ENCODE results near the gene MMP15.
"Not testable (repeated sequence)": the region's sequence is repeated elsewhere in the genome, so short reads cannot be mapped to it uniquely, and the experiment has no call there.

MMP15 gene

DNA sequence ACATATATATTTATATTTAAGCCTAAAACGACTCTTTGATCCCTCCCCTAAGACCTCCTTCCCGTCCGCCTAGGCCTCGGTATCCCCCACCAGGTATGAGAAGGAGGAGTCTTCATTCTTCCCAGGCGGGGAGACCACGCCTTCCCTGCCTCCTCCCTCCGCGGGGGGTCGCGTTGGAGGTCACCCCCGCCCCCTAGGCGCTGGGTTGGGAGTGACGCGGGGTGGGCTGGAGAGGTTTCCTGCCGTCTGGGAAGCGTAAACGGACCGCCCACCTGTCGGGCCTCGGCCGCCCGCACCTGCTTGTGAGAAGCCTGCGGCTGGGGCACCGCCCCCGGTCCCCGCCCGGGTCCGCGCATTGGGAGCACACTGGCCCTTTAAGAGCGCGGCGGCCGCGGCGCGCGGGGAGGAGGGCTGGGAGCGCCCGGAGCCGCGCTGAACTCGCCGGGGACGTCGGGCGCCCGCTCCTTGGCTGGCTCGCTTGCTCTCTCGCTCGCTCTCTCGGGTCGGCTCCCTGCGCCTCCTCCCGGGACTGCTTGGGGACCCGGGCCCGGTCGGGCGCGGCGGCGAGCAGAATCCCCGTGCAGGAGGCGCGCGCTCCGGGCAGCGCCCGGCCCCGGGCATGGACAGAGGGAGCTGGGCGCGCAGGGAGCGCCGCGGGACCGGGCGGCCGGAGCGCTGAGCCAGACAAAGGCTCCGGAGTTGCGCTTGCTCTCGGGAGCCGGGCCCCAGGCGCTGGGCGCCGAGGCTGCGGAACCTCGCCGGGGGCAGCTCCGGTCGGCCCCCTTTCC lies at the start of gene MMP15:
Gene MMP15, plus strand, starts transcription at position 404 of the 788 bp plus-strand sequence. CDS start 597 bp downstream, outside the sequence.
- peak; percentile 67 to 76 for DNase-seq

- no peak for DNase-seq
Measured at GRCh38 chr16:57976331-57976796, 49.2 kb upstream of the MMP15 start.

DNA sequence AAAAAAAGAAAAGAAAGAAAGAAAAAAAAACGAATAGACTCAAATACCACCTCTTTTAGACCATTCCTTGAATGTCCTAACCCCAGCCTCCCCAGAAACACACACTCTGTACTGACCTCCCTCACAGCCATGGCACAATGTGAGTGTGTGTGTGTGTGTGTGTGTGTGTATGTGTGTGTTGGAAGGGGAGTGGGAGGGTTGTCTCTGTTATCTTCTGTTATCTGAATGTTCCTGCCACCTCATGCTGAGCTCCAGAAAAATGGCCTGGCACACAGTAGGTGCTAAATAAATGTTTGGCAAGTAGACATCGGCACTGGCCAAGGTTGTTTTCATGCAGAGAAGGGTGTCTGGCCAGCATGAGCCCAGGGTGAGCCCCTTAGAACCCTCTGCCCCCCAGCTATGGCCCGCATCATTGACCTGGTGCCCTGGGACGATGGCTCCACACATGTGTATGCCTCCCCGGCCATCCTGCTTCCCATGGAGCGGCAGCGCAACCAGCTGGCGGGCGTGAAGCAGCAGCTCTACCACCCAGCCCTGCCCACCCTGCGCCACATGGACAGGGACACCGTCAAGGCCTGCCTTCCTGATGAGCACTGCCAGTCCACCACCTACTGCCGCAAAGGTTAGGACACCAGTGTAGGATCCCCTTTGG lies 48.0 kb upstream of the MMP15 start:
- DNase-seq: no peak

- DNase-seq: not testable (repeated sequence)
Measured at GRCh38 chr16:57978070-57978465, 47.5 kb upstream of the MMP15 start.

GRCh38 chr16:57979006-57979585 lies 46.5 kb upstream of the MMP15 start:
- DNase-seq: no peak

- DNase-seq: no peak
Measured at GRCh38 chr16:57981636-57982035, 43.9 kb upstream of the MMP15 start.

GRCh38 chr16:57982385-57982784 lies 43.2 kb upstream of the MMP15 start:
- DNase-seq: no peak

DNA sequence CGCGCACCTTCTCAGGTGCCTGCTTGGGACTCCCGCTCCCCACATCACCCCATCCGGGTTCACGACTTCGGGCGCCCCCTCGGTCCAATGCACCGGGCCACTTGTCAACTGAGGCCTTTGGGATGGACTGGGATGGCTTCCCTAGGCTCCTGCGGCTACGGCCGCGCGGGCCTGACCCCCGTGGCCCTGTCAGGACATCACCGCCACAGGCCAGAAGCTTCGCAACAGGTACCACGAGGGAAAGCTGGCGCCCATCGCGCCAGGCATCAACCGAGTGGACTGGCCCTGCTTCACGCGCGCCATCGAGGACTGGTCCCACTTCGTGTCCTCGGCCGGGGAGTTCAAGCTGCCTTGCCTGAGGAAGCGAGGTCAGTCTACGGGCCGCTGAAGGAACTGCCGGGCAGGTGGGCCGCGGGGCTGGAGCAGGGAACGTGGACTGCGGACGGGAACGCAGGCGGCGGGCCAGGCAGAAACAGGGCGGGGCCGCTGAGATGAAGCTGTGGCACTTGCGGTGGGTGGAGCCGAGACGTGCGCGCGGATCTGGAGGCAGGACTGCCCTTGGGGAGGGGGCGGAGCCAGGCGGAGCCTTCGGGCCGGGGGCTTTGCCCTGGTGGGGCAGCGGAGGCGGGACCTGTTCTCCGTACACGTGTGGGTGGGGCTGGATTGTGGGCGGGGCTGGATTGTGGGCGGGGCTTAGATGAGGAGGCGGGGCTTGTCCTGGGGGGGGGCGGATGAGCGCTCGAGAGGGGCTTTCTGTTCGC lies 40.9 kb upstream of the MMP15 start:
- DNase-seq: peak; percentile 92 to 94

DNA sequence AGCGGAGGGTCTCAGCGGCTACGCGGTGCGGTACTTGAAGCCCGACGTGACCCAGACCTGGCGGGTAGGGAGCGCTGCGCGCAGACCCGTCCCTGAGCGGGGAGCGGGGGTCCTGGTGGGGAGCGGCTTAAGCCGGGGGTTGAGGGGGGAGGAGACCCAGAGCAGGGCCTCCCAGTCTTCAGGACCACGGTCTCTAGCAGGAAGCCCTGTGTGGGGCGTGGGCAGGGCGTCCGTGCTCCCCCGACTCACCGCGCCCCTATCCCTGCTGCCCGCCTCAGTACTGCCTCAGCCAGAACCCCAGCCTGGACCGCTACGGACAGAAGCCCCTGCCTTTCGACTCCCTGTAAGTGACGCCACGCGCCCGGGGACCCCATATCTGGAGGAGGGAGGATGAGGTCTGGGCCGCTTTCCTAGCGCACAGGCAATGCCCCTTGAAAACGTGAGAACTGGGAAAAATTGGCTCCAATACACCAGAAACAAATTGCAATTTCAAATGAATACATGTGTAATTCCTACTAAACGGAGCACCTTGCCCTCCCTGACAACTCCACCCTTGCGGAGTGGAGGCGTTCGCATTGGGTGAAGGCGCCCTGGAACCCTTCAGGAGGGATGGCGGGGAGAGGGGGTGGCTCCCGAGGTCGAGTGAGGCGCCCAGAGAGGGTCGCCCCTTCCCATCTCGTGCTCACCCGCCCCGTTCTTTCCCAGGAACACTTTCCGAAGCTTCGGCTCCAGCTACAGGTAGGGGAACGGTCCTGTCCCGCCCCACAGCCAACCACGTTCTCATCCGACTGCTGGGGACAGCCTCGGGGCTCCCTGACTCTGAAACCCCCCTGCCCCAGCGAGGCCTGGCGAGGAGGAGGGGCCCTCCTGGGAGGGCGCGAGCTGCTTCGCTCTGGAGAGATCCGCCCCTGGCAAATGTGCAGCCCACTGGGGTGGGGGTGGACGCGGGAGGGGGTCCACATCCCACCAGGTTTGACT lies 40.1 kb upstream of the MMP15 start:
- no peak for DNase-seq

DNA sequence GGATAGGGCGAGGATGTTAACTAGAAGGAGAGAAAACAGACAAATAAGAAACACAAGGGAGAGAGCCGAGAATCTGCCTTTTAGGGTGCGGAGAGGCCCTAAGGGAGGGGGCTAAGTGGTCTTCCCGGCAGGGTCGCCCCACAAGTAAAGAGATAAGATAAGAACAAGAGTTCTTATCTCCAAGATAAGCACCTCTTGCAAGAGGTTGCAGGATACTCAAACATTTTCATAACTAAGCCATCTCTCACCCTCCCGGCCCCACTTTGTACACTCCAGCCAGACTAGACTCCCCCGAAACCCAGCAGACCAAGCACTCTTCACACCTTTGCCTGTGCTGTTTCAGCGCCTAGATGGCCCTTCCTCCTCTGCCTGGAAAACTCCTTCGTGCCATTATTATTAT lies 39.4 kb upstream of the MMP15 start:
- no peak for DNase-seq

DNA sequence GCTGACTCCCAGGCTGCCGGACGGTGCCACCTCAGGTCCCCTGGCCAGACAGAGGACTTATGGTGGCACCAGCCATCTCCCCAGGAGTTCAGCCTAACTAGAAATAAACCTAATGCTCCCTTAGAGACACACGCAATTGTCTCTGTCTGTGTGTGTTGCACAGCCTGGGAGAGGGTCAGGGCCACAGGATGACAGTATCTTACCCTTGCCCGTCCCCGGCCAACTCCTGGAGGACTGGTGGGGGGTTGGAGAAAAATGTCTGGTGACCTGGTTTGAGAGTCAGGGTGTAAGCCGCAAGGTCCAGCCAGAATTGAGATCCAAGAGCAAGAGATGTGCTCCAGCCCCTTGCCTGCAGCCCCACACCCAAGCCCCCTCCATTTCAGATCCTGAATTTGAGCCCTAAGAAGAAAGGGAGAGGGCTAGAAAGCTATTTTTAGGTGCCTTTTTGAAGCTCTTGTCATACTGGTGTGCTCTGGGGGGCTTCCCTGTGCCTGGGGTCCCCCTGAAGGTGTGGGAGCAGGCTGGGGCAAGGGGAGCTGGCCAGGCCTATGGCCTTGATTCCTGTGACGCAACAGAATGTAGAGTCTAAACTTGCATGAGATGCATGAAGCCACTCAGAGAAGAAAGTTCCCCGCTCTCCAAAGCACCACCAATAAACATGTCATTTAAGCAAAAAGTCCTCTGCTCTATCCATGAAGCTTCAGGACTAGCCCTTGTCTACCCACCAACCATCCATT lies 37.9 kb upstream of the MMP15 start:
- no peak for DNase-seq

- DNase-seq: no peak
Measured at GRCh38 chr16:57988929-57989328, 36.6 kb upstream of the MMP15 start.

DNA sequence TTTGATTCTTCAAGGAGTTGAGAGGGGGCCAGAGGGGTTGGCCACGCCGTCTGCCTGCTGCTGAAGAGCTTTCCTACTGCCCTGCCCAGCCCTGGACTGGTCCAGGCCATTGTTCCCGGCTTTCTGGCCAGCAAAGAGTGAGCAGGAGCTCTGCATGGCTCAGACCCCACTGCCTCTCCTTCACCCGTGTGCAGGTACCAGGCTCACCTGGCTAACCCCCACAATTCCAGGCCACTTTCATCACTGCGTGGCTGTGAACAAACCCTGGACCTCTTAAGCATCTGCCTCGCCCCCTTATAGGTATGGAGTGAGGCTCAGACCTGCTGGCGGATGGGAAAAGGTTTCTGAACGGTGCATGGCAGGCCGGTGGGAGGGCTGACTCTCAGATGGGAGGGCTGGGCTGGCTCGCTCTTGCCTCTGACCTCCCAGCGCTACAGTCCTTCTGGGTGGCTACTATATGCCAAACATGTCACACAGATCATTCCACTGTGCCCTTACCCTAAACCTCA lies 33.9 kb upstream of the MMP15 start:
- no peak for DNase-seq

- no peak for DNase-seq
Measured at GRCh38 chr16:57992084-57992483, 33.5 kb upstream of the MMP15 start.

DNA sequence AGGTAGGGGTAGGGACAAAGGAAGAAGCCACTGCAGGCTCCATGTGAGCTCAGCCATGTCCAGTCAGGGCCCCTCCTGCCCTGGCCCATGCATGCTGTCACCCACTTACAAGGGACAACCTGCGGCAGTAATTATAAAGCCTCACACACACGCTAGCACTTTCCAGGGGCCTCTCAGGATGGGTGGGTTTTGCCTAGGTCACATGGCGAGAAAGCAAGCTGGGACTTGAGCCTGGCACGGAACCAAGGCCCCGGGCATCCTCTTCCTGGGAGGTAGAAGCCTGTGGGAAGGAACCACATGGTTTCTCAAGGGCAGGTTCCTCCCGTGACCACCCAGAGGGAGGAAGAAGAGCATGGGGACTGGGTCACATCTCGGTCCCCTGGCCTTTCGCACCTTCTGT lies 32.1 kb upstream of the MMP15 start:
- DNase-seq: no peak

- DNase-seq: no peak
Measured at GRCh38 chr16:57993897-57994296, 31.7 kb upstream of the MMP15 start.

DNA sequence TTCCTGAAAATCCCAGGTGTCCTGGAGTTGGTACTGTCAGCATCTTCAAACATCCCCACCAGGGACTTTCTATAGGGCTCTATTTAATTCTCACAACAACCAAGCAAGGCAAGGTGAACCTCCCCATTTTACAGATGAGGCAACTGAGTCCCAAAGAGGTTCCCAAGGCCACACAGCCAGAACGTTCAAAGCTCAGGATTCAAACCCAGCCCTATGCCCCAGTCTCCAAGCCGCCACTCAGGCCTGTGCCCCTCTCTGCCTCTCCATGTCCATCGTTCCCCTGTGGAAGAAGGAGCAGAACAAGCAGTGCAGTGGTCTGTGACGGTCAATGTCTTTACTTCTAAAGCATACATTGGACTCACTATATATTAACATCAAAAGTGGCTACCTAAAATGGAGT lies 31.2 kb upstream of the MMP15 start:
- no peak for DNase-seq

- DNase-seq: peak; percentile 48 to 56
Measured at GRCh38 chr16:57994778-57995177, 30.8 kb upstream of the MMP15 start.

GRCh38 chr16:57995721-57996405 lies 29.7 kb upstream of the MMP15 start:
- DNase-seq: no peak

DNA sequence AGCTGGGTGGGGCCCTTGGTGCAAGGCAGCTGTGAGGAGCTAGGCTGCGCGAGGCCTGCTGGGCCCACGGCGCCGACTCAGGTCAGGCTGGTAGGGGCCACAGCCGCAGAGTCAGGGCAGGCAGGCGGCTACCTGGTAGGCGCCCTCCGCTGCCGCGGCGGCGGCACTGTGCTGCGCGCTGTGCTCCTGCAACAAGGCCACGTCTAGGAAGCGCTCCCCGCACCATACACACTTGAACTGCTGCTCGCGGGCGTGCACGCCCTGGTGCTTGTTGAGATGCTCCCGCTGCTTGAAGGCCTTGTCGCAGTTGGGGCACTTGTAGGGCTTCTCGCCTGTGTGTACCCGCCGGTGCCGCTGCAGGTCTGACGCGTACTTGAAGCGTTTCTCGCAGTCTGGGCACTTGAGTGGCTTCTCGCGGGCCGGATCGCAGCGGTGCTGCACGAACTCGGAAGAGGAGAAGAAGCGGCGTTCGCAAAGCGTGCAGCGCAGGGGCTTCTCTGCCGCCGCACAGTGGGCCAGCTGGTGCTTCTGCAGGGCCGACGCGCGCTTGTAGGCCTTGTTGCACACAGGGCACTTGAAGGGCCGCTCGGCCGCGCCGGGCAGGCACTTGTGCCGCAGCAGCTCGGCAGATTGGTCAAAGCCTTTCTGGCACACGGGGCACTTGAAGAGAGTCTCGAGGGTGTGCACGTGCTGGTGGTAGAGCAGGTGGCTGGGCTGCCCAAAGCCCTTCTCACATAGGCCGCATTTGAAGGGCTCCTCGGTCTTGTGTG lies 29.0 kb upstream of the MMP15 start:
- no peak for DNase-seq
